HEK293 (cell line): Measurements from ENCODE around the gene ACOT7.

ENCODE experiments used
- CTCF ChIA-PET: fragments of 350-600 bp; formaldehyde crosslinking; extraction: SDS; loops from one replicate; lab custom pipeline; 2021; ENCODE audit warnings: antibody characterized with exemption; lab: Yijun Ruan, JAX
- POLR2A ChIA-PET: fragments of 300-600 bp; formaldehyde crosslinking; extraction: SDS; loops from one replicate; lab custom pipeline; 2020; ENCODE audit warnings: antibody characterized with exemption, inconsistent platforms; lab: Yijun Ruan, JAX
- H3K27ac ChIP-seq: fragments of 200-500 bp; sonication (Bioruptor generic); 2 replicates; pipeline ENCODE4 v1.5.1; 2014; ENCODE audit warnings: low read depth, low read length, control low read depth, inconsistent platforms; ENCODE audit errors: extremely low read depth
- H3K36me3 ChIP-seq, 2 experiments: fragments of 200-500 bp in 1 of 2; sonication (Bioruptor generic) in 1 of 2; 1 replicate in 1 of 2; 2 replicates in 1 of 2; pipeline ENCODE4 v1.5.1; 2014 to 2017; ENCODE audit warnings: inconsistent platforms in 2 of 2, low read length in 2 of 2; ENCODE audit not compliant: control insufficient read depth in 2 of 2, insufficient read depth in 1 of 2
- H3K4me1 ChIP-seq: fragments of 200-500 bp; sonication (Bioruptor generic); 2 replicates; pipeline ENCODE4 v1.5.1; 2014; ENCODE audit warnings: mild to moderate bottlenecking, low read length, inconsistent platforms; ENCODE audit not compliant: control insufficient read depth, insufficient read depth
- H3K4me3 ChIP-seq: 2 replicates; pipeline ENCODE4 v1.5.1; 2011; ENCODE audit warnings: low read depth, mild to moderate bottlenecking, control low read depth, low read length, moderate library complexity
- H3K9me3 ChIP-seq: fragments of 200-500 bp; sonication (Bioruptor generic); 2 replicates; pipeline ENCODE4 v1.5.1; 2014; ENCODE audit warnings: low read depth, low read length, inconsistent platforms; ENCODE audit not compliant: control insufficient read depth, insufficient read depth
- GLI4 ChIP-seq: fragments of 450-650 bp; formaldehyde crosslinking; IDR thresholded peaks from 2 replicates; pipeline ENCODE4 v1.5.1; 2016; ENCODE audit warnings: missing biosample characterization, missing genetic modification characterization
- GLIS1 ChIP-seq: fragments of 450-650 bp; formaldehyde crosslinking; IDR thresholded peaks from 2 replicates; pipeline ENCODE4 v1.5.1; 2016; ENCODE audit warnings: missing biosample characterization, missing genetic modification characterization
- HIC1 ChIP-seq: fragments of 450-650 bp; formaldehyde crosslinking; IDR thresholded peaks from 2 replicates; pipeline ENCODE4 v1.5.1; 2016; ENCODE audit warnings: missing biosample characterization, missing genetic modification characterization
- HOXA7 ChIP-seq: sonication (generic); formaldehyde crosslinking; IDR thresholded peaks from 2 replicates; pipeline ENCODE4 v1.8.1; 2022; ENCODE audit warnings: missing genetic modification reagents, borderline replicate concordance
- HOXC10 ChIP-seq: sonication (generic); formaldehyde crosslinking; IDR thresholded peaks from 2 replicates; pipeline ENCODE4 v1.8.1; 2023; ENCODE audit warnings: mild to moderate bottlenecking, missing genetic modification reagents
- REPIN1 ChIP-seq: fragments of 450-650 bp; formaldehyde crosslinking; IDR thresholded peaks from 2 replicates; pipeline ENCODE4 v1.5.1; 2017; ENCODE audit warnings: missing biosample characterization, missing genetic modification characterization, low read depth
- SP2 ChIP-seq: fragments of 450-650 bp; formaldehyde crosslinking; IDR thresholded peaks from 2 replicates; pipeline ENCODE4 v1.5.1; 2016; ENCODE audit warnings: missing biosample characterization, missing genetic modification characterization
- ZBTB11 ChIP-seq: fragments of 450-650 bp; formaldehyde crosslinking; conservative IDR thresholded peaks from 2 replicates; pipeline ENCODE4 v1.5.1; 2016; ENCODE audit warnings: low read depth, missing biosample characterization, missing genetic modification characterization
- ZBTB21 ChIP-seq: fragments of 450-650 bp; formaldehyde crosslinking; IDR thresholded peaks from 2 replicates; pipeline ENCODE4 v1.5.1; 2017; ENCODE audit warnings: missing biosample characterization, missing genetic modification characterization
- ZNF16 ChIP-seq: fragments of 450-650 bp; formaldehyde crosslinking; IDR thresholded peaks from 2 replicates; pipeline ENCODE4 v1.5.1; 2016; ENCODE audit warnings: low read depth, missing biosample characterization, missing genetic modification characterization
- ZNF394 ChIP-seq: fragments of 450-650 bp; formaldehyde crosslinking; IDR thresholded peaks from 2 replicates; pipeline ENCODE4 v1.5.1; 2016; ENCODE audit warnings: missing biosample characterization, missing genetic modification characterization, mild to moderate bottlenecking, moderate library complexity, borderline replicate concordance
- ZNF560 ChIP-seq: fragments of 450-650 bp; formaldehyde crosslinking; IDR thresholded peaks from 2 replicates; pipeline ENCODE4 v1.5.1; 2017; ENCODE audit warnings: missing biosample characterization, missing genetic modification characterization, borderline replicate concordance
- ZNF610 ChIP-seq: fragments of 450-650 bp; formaldehyde crosslinking; IDR thresholded peaks from 2 replicates; pipeline ENCODE4 v1.5.1; 2016; ENCODE audit warnings: missing biosample characterization, missing genetic modification characterization, borderline replicate concordance
- ZNF621 ChIP-seq: fragments of 450-650 bp; formaldehyde crosslinking; IDR thresholded peaks from 2 replicates; pipeline ENCODE4 v1.5.1; 2017; ENCODE audit warnings: missing biosample characterization, missing genetic modification characterization
- ZNF626 ChIP-seq: fragments of 450-650 bp; sonication (Bioruptor Pico); formaldehyde crosslinking; IDR thresholded peaks from 2 replicates; pipeline ENCODE4 v1.5.1; 2018; ENCODE audit warnings: missing biosample characterization, missing genetic modification characterization, inconsistent platforms
- ZNF670 ChIP-seq: fragments of 450-650 bp; formaldehyde crosslinking; IDR thresholded peaks from 2 replicates; pipeline ENCODE4 v1.5.1; 2016; ENCODE audit warnings: missing biosample characterization, missing genetic modification characterization, low read depth
- ZSCAN23 ChIP-seq: fragments of 450-650 bp; formaldehyde crosslinking; IDR thresholded peaks from 2 replicates; pipeline ENCODE4 v1.5.1; 2016; ENCODE audit warnings: missing biosample characterization, missing genetic modification characterization
- TF ChIP-seq, protein P1 (sequence below): fragments of 450-650 bp; formaldehyde crosslinking; IDR thresholded peaks from 2 replicates; pipeline ENCODE4 v1.5.1; 2016; ENCODE audit warnings: missing biosample characterization, missing genetic modification characterization

The ACOT7 gene

DNA sequence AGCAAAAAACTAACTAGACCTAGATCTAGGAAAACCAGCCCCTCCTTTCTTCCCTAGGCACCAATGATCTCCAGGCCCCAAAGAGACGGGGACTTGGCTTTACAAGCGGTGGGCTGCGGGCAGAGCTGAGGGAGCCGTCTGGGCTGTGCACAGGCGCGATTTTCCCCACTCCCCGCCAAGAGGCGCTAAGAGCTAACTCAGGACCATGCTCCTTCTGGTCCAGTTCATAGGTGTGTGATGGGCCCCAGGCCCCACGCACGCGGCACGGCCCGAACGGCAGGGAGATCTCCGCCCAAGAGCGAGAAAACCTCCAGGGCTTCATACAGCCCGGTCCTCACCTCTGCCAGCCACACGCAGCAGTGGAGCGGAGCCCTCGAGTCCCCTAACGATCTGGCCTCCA is 125.2 kb downstream of the ACOT7 start (continued):
- no peak for TF ChIP-seq ZBTB11
- TF ChIP-seq ZNF610, result no peak
- no peak for TF ChIP-seq ZNF621 (tag by site-specific recombination)
- TF ChIP-seq ZNF626 (tag by site-specific recombination), result no peak

DNA sequence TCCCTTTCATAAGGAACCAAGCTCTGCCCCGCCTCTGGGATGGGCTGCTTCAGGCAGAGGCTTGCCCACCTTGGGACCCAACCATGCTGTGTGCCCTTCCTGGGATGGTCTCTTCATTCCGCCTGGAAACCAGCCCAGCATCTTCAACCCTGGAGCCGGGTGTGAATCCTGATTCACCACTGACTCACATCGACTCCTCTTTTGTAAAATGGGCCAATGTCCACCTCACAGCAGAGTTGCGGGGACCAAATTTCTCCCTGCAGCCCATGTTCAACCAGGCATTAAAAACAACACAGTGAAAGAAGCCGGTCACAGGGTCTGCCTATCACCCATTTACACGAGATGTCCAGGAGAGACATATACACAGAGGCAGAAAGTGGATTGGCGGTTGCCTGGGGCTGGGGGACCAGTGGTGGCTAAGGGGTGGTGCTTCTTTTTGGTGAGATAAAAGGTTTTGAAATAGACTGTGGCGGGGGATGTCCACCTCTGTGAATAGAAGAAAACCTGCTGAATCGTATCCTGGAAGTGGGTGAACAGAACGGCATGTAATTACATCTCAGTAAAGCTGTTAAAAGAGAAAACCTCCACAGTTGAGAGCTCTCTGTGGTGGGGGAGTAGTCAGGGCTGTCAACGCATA is 125.8 kb downstream of the ACOT7 start:
- POLR2A ChIA-PET, result no interaction called here
- peaks cover 28% of the 10 kb centered on the region for H3K4me1 ChIP-seq
- no peak for TF ChIP-seq HOXA7 (CRISPR knock-in tag)
- TF ChIP-seq ZNF394 (tag by site-specific recombination), result no peak
- TF ChIP-seq ZSCAN23, result no peak
- TF ChIP-seq ZBTB21 (tag by site-specific recombination), result no peak
- TF ChIP-seq, protein P1, sequence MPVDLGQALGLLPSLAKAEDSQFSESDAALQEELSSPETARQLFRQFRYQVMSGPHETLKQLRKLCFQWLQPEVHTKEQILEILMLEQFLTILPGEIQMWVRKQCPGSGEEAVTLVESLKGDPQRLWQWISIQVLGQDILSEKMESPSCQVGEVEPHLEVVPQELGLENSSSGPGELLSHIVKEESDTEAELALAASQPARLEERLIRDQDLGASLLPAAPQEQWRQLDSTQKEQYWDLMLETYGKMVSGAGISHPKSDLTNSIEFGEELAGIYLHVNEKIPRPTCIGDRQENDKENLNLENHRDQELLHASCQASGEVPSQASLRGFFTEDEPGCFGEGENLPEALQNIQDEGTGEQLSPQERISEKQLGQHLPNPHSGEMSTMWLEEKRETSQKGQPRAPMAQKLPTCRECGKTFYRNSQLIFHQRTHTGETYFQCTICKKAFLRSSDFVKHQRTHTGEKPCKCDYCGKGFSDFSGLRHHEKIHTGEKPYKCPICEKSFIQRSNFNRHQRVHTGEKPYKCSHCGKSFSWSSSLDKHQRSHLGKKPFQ (tag by site-specific recombination), result no peak
- peaks cover 0 to 16% of the 10 kb centered on the region in 2 experiments; a peak in 1 of 3 replicates for H3K36me3 ChIP-seq
- CTCF ChIA-PET, result interaction anchor here (0.6 to 1.0 kb wide), 4 partner anchors 9 to 76 kb away, joined by 3 to 5 read pairs (median 3); no protein-coding TSS in a partner anchor
- no peak overlapping the region for H3K4me3 ChIP-seq
- no peaks in the 10 kb centered on the region for H3K9me3 ChIP-seq
- H3K27ac ChIP-seq, result no peak overlapping the region

- CTCF ChIA-PET, result interaction anchor here (0.6 to 1.5 kb wide), 3 partner anchors 8 to 220 kb away, joined by 3 to 8 read pairs (median 5); no protein-coding TSS in a partner anchor
Measured at GRCh38 chr1:6266641-6267040, 126.9 kb downstream of the ACOT7 start.

More at GRCh38 chr1:6266641-6267040, 126.9 kb downstream of the ACOT7 start:
- H3K4me3 ChIP-seq, result no peak overlapping the region
- TF ChIP-seq ZNF16 (tag by site-specific recombination) (no peak), SP2 (tag by site-specific recombination) (no peak), HOXC10 (no peak), ZNF560 (tag by site-specific recombination) (no peak), GLI4 (tag by site-specific recombination) (no peak), GLIS1 (tag by site-specific recombination) (no peak), REPIN1 (no peak), ZNF670 (no peak), HIC1 (tag by site-specific recombination) (no peak)
- peaks cover 19% of the 10 kb centered on the region for H3K4me1 ChIP-seq
- POLR2A ChIA-PET, result no interaction called here
- H3K36me3 ChIP-seq, result peaks cover 0 to 16% of the 10 kb centered on the region in 2 experiments; a peak in 1 of 3 replicates
- H3K9me3 ChIP-seq, result no peaks in the 10 kb centered on the region
- H3K27ac ChIP-seq, result no peak overlapping the region
